GM04504 (cell line): ENCODE measurements around the gene STEAP3.

ENCODE experiments used
- DNase-seq: peaks from one replicate; pipeline ENCODE4 v3.0.0-alpha.2; 2012; ENCODE audit warnings: low read depth

STEAP3 gene

DNA sequence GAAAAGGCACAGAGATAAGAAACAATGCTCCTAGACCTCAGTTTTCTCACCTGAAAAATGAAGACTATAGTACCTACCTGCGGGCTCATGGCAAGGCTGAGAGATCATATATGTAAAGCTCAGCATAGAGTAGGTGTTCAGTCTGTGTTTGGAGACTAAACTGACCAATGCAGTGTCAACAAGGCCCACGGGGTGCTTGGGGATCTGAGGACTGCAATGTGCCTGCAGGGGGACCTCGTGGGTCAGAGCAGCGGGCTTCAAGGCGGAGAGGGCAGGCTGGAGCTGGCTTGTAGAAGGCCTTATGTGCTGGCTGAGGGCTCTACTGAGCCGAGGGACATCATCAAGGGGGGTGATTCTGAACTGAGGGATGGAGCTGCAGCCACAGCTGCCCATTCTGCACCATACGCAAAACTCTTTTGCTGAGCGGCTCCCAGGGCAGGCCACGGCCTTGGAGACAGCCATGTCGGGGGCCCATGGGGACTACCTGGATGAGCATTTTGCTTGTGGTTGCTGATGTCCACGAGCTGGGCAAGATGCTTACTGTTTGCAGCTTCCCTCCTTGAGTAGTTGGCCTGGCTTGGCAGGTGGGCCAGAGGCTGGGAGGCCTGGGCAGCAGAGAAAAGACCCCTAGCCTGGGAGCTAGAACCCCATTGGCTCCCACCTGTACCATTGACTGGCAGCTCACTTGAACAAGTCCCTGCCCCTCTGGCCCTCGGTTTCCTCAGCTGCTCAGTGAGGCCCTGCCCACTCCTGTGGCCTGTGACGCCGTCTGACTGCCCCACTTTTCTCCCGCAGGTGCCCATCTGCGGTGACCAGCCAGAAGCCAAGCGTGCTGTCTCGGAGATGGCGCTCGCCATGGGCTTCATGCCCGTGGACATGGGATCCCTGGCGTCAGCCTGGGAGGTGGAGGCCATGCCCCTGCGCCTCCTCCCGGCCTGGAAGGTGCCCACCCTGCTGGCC, 23.5 kb downstream of the STEAP3 start:
- DNase-seq, result no peak

- DNase-seq, result no peak
Measured at GRCh38 chr2:119247844-119248271, 24.2 kb downstream of the STEAP3 start.

DNA sequence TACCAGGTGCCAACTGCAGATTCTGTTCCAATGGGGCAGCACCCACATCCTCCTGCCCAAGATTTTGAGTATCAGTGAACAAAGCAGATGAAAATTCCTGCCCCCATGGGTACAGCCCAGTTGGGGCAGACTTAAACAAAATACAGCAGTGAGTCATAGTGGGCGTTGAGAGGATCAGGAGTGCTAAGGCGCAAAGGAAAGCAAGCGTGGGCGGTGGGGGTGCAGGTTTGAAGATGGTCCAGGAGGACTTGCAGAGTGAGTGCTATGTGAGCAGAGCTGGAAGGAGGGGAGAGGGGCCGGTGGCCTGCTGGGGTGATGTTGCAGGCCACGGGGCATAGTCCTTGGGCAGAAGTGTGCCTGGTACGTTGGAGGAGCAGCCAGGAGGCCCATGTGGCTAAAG, 24.7 kb downstream of the STEAP3 start:
- no peak for DNase-seq

- no peak for DNase-seq
Measured at GRCh38 chr2:119248751-119249150, 25.1 kb downstream of the STEAP3 start.

DNA sequence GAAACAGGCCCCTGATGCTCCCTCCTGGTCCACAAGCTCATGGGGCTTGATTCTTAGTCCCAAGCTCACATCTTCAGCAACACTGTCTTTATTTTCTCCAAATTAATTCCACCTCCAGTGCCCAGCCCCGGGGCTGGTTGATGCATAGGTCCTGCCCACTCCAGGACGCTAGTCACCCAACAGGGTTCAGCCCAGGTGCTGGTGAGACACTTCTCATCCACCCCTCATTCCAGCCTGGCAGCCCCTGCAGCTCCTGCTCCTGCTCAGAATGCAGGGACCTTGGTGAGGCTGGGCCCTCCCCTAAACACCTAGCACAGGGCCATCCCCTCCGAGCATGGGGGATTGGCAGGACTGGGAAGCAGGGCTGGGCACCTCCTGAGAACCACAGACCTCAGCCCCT, 25.7 kb downstream of the STEAP3 start:
- DNase-seq, result no peak

- no peak for DNase-seq
Measured at GRCh38 chr2:119249855-119250717, 26.5 kb downstream of the STEAP3 start.

- DNase-seq, result no peak
Measured at GRCh38 chr2:119250718-119251290, 27.2 kb downstream of the STEAP3 start.

DNA sequence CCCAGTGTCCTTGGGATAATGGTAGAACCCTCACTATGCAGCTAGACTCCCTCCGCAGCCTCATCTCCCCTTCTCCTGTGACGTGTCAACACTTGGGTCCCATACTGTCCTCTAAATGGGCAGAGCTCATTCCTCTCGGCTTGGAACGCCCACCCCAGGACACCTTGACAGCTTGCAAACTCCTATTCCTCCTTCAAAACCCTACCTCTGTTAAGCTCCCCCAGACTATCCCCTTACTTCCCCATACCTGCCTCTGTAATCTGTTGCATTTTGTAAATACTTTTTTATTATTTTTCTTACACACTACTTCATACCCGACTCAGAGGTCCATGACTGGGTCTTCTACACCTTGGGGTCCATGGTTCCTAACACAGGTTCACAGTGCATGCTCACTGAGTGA, 28.0 kb downstream of the STEAP3 start:
- DNase-seq, result no peak

- DNase-seq, result peak; percentile 92
Measured at GRCh38 chr2:119252186-119253113, 28.8 kb downstream of the STEAP3 start.

DNA sequence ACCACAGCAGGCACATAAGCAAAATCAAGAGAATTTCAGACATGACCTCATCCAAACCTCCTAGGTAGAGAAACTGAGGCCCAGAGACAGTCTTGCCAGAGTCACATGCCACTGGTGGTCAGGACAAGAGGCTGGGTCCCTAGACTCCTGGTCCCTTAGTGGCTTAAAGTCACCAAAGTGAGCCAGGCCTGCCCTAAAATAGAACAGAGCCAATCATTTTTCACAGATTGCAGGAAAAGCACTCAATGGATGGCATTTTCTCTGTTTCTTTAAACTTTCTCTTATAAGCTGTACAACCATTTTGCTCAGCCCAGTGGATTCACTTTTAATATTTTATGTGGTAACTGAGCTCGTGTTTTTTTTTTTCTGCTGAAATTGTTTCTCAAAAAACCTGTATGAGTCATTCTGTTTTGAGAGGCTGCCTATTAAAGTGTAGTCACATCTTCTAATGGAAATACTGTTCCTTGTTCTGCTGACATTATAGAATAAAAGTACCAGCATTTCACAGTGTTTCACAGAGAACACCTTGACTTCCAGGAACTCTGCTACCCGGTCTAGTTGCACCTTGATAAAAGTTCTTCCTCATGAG, 29.6 kb downstream of the STEAP3 start:
- no peak for DNase-seq

DNA sequence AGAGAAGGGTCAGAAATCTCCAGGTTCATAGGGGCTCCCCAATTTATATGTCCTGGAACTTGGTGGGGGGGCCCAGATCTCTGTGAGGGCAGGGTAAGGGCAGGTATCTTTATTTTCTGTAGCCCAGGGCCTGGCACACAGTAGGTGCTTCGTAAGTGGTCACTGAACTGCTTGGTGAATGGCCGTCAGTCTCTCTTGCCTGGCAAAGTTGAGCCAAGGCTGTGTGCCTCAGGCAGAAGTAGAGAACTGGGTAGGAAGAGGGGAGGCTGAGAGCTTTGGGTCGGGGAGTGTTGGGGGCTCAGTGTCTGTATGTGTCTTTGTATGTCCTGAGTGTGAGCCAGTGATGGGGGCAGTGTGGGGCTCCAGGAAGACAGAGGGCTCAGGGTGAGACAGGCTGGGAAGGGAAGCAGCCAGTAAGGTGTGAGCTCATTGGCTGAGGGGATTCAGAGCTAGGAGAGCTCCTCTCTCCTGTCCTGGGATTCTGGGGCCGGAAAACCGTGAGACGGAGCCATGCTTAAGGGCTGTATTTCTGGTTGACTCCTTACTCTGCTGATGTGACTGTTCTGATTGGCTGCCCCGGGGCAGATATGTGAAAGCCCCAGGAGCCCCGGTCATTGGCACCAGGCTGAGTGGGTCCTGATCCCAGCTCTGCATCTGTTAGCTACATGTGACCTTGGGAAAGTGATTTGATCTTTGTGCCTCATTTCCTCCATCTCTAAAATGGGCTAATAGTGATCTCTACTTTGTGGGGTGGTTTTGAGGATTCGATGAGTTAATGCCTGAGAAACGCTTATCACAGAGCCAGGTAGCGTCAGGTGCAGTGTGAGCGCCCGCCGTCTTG, 30.3 kb downstream of the STEAP3 start:
- no peak for DNase-seq

DNA sequence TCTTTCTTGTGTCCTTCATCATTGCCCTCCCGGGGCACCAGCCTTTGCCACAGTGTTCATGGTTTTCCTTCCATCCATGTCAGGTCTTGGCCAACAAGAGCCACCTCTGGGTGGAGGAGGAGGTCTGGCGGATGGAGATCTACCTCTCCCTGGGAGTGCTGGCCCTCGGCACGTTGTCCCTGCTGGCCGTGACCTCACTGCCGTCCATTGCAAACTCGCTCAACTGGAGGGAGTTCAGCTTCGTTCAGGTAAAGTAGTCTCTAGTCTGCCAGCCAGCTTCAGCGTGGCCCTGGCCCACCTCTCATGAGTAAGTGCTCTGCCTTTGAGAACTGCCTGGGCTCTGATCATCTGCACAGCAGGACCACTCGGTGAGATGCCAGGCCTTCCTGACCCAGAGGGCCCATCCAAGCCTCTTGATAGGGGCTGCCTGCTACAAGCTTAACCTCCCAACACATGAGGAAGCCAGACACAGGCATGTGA, 31.0 kb downstream of the STEAP3 start:
- no peak for DNase-seq

DNA sequence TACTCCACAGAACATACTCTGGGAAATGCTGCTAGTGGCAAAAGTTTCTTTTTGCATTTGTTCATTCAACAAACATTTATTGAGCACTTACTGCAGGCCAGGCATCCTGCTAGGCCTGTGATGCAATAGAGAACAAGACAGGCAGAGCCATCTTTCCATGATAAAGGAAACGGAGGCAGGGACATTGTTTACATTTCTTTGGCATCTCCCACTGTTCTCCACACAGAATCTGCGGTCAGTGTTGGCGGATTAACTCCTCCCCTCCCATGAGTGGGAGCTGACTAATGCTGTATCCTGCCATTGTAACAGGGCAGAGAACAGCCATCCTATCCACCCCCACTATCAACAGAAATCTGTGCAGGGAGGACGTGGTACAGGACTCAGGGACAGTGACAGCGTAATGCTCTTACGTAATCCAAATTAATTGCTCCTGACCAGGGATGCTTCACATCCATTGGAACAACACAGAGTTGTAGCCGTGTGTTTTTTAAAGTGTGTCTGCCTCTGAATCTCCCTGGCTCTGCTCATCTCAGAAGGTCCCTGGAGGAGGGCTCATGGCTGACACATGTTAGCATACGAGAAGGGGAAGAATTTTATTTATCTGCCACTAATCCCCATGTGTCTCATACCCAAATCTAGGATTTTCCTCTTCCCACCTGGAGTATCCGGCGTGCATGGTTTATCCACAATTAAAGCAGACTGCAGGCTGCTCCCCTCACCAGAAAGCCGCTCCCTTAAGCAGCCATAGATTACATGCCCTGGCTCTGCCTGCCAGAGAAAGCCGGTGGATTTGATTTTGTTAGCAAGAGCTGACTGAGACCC, 32.3 kb downstream of the STEAP3 start:
- peak; percentile 96 for DNase-seq

GRCh38 chr2:119256582-119256921, 32.9 kb downstream of the STEAP3 start:
- no peak for DNase-seq

GRCh38 chr2:119257198-119257597, 33.6 kb downstream of the STEAP3 start:
- DNase-seq, result no peak

- no peak for DNase-seq
Measured at GRCh38 chr2:119259296-119259860, 35.7 kb downstream of the STEAP3 start.

- no peak for DNase-seq
Measured at GRCh38 chr2:119260646-119261492, 37.2 kb downstream of the STEAP3 start.
